A204.1 (cell line): ENCODE data around the gene GATAD2B.
"Not testable (repeated sequence)": the region's sequence is repeated elsewhere in the genome, so short reads cannot be mapped to it uniquely, and the experiment has no call there.

Experiments
- FAIRE-seq: peaks from 2 replicates; lab custom pipeline; 2012; peaks lifted over from hg19 to GRCh38; lab: Jason Lieb, UNC

The GATAD2B gene

DNA sequence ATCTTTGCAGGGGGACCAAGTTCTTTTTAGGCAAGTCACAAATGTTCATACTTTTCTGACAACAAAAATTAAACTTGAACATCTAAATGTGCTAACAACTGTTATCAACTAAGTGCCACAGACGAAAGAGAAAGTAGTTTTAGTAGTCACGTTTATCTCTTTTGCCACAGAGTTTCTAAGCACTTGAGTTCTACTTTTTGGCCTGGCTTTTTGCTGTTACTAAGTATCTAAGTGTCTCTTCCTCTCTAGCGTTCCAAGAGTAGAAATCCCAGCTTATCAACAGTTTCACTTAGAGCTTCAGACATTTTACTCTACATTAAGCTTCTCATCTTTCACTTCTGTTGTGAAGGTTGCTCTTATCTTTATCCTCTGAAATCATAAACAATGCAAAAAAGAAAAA, 34.2 kb downstream of the GATAD2B start:
- no peak for FAIRE-seq

DNA sequence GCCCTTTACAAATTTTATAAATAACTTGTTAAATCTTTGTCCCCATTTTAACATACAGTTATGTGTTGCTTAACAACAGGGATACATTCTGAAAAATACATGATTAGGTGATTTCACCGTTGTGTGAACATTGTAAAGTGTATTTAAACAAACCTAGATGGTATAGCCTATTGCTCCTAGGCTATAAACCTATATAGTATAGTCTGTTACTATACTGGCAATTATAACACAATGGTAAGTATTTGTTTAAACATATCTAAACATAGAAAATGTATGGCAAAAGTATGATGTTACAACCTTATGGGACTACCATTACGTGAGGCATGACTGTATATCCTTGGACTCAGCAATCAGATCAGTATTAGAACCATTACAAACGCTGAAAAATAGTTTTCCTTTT, 36.6 kb downstream of the GATAD2B start:
- no peak for FAIRE-seq

DNA sequence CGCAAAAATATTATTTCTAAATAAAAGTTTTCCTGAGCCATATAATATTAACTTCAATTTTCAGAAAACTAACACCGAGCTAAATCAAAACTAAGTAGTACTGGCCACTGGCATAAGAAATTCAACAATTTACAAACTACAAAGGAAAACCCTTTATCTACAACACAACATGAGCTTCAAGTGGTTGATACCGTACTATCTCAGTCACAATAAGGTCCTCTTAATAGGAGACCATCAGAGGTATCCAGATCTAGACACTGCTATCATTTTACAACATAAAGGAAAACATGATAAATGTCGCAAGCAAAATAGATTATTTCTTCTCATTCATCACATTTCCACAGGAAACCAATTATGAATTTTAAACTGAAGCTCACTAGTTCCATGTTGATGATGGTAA, 39.5 kb downstream of the GATAD2B start:
- FAIRE-seq: no peak

DNA sequence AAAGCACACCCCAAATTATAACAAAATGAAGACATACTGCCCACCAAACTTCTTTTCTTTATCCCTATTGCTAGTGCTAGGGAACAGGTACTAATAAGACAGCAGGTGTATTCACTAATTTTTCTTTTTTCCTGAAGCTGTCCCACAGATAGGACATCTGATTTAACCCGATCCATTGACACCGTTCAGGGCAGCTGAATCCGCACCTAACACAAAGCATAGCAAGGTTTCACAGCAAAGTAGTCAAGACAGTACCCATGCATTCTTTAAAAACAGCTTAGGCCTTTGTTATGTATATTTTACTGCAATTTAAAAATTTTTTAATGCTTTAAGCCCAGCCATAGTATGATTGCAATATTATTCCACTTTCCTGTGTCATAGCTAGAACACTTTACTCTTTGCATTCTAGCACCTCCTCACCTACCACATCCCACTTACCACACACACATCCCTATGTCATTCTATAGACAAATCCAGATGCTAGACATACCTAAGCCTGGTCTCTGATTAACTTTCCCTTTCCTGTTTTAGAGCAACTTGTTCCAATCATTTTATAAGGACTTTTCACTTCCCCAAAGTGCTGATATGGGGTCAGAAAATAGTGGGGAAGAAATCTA, 40.4 kb downstream of the GATAD2B start:
- no peak for FAIRE-seq

DNA sequence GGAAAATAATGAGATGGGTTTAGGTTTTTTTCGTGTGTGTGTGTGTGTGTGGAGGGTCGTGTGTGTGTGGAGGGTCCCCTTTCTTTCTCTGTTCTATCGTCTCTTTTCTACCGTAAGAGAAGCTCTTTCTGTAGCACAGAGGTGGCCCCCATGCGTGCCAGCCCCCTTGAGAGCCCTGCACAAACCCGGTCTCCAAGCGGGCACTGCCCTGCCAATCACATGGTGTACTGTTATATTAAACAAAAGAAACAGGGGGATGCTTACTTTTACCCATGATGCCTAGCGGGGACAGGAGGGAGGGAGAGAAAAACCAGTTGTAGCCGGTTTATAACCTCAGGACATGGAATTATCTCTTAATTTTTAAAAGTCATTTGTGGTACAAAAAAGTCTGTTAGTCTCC, 41.0 kb downstream of the GATAD2B start:
- FAIRE-seq: no peak

DNA sequence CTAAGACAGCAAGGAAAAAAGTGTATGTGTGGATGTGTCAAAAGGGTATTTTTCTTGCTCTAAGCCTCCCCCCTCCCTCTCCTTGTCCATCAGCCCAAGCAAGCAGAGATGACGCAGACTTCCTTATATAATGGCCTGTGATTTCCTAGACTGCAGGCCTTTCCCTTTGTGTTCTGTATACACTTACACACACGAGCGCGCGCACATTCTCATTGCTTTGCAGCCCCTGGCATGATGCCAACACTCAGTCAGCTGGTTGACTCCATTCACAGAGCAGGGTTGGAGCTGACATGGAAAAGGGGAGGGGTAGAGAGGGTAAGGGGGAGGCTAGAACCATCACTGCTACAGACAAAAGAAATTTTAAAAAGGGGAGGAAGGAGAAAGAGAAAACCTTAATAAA, 41.8 kb downstream of the GATAD2B start:
- FAIRE-seq: no peak

DNA sequence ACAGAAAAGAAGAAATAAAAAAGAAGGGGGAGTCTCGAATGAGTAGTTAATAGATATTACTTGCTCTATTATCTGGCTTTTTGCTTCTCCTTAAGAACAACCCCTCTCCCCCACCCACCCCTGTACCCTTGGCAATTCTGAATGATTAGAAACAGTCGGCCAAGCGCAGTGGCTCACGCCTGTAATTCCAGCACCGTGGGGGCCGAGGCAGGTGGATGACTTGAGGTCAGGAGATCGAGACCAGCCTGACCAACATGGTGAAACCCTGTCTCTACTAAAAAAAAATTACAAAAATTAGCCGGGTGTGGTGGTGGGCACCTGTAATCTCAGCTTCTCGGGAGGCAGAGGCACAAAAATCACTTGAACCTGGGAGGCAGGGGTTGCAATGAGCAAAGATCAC, 42.7 kb downstream of the GATAD2B start:
- no peak for FAIRE-seq

DNA sequence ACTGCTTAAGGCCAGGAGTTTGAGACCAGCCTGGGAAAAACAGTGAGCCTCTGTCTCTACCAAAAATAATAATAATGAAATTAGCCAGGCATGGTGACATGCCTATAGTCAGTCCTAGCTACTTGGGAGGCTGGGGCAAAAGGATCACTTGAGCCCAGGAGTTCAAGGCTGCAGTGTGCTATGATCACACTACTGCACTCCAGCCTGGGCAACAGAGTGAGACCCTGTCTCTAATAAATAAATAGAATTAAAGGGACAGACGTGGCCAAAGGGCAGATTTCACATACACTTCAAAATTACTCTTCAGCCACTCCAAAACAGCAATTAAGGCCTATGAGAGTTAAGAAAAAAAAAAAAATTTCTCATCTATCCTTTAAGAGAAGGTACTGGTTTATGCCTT, 45.7 kb downstream of the GATAD2B start:
- FAIRE-seq: no peak

DNA sequence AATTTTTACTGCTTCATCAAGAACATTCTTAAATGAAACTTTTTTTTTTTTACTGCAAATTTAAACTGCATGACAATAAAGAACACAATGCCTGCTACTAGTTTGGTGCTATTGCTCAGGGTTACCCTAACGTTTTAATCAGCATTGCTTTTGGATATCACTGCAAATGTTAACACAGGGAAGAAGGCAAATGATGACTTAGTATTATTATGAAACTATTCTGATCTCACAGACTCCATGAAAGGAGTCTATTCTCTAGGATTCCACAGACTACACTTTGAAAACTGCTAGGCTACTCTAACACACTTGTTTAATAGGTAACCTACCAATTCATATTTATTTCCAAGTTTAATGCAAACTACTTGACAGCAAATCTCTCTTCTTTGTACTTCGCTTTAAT, 49.8 kb downstream of the GATAD2B start:
- FAIRE-seq: no peak

DNA sequence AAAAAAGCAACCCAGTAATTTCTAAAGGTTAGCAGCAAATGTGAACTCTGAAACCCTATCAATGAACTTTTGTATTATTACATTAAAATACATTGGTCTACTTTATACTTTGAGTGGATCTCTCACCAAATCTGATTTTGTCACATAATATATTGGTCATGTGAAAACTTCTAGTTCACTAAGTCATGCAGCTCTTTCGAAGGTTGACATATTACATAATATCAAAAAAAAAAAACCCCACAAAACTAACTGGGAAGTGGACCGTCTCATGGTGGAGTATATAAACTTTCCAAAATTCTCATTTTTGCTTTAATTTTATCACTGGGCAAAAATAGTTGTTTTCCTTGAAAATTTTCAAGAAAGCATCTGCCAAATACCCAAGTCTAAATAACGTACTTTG, 50.4 kb downstream of the GATAD2B start:
- no peak for FAIRE-seq

DNA sequence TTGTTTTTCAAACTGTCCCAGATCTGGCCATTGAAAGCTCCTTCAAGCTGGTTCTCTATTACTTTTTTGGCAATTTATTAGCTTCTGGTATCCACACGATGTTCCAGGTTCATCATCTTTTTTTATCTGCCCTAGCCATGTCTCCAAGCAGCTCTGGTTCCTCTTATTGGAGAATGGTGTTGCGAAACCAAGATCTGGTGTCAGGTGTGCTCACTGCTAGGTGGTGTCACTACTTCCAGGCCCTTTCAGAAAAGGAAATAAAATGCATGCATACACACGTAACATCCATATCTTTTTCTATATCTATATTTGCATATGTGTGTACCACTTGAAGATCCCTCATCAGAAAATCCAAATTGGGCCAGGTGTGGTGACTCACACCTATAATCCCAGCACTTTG, 53.3 kb downstream of the GATAD2B start:
- FAIRE-seq: no peak

DNA sequence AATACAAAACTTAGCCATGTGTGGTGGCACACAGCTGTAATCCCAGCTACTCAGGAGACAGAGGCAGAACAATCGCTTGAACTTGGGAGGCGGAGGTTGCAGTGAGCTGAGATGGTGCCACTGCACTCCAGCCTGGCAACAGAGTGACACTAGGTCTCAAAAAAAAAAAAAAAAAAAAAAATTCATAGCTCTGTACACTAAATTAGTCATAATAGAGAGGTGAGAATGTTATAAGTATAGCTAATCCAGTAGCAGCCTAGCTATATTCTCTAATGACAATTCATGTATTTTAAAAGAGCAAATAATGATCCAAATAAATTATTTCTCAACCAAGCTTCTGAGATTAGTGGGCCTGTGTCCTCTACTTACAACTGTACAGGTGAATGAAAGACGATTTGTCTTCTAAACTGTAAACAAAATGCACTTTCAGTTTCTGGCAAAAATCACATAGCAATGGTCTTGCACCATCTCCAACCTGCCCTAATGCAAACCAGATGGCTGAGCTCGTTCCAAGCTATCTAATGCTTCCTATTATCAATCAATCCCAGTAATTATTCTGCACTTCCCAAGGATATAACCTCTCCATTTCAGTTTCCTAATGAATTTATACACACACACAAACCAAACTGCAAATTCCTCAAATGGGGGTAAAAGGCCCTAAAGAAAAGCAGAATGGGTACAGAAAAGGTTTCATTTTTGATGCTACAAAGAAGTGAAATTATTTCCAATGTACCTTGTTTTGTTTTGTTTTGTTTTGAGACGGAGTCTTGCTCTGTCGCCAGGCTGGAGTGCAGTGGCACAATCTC, 56.5 kb downstream of the GATAD2B start:
- no peak for FAIRE-seq

DNA sequence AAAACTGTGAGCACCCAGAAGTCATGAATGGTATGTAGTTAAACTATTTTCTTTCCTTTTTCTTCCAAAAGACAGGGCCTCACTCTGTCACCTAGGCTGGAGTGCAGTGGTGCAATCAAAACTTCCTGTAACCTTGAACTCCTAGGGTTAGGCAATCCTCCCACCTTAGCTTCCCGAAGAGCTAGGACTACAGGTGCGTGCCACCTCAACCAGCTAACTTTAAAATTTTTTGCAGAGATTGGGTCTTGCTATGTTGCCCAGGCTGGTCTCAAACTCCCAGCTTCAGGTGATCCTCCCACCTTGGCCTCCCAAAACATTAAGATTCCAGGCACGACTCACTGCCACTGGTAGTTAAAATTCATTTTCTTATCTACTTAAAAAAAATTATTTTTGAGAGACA, 62.5 kb downstream of the GATAD2B start:
- FAIRE-seq: no peak

DNA sequence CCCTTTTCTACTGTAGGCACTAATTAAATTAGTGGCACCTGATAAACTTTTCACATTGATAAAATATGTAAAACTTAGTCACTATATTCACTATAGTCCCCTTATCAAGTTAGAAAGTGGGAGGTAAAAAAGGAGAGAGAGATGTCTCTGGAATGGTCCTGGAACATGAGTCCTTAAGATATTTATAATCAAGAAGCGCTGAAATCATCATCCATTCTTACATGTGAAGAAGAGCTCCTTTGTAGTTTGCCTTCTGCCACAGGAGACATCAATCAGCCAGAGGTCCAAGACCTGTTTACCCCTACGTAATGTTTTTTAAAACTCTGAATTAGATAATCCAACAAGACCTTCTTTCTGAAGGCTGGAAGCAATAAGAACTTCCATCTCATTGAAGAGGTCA, 65.3 kb downstream of the GATAD2B start:
- no peak for FAIRE-seq

DNA sequence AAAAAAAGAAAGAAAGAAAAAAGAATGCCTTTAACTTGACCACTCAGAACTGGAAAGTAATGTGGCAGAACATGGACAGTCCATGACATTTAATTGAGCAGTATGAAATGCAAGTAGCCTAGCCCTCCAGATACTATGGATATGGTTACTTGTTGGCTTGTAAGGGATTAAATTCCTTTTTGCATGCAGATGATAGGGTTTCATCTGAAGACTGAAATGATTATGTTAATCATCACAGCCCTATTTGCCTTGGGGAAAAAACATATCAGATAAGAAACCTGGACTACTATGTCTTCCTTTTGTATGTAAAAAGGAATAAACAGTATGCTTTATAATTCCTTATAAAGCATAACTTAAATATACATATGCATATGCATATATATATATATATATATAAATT, 66.0 kb downstream of the GATAD2B start:
- no peak for FAIRE-seq

DNA sequence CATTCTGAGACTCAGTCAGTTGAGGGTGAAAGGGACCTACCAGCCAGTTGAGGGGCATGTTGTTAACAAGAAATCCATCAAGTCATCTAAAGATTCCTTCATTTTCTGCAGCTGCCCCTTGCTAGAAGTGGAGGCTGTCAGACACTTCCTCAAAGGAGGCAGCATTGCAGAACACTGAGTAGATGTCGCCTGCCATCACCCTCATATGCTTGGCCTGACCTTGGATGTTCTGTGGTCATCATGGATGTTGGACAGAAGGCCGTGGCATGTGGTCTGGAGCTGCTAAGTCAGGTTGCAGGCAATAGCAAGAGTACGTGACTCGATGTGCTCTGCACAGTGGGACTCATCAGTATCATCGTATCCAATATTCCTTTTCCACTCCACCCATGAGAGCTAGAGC, 70.6 kb downstream of the GATAD2B start:
- no peak for FAIRE-seq

DNA sequence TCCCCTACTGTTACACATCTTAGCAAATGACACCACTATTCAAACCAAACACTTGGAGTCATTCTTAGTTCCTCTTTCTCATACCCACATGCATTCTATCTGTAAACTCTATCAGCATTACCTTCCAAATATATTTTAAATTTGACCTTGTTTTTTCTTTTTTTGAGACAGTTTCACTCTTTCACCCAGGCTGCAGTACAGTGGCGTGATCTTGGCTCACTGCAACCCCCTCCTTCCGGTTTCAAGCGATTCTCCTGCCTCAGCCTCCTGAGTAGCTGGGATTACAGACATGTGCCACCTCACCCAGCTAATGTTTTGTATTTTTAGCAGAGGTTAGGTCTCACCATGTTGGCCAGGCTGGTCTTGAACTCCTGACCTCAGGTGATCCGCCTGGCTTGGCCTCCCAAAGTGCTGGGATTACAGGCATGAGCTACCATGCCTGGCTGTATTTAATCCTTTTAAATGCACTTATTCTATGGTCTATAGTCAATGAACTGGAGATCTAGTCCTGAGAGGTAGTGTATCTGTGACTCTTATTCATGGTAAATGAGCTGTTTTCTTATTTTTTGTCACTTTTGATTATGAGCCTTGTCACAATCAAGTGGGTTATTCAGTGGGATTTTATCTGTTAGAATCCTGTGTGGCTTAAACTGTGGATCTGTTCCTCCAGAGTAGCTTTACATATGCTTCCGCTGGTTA, 73.1 kb downstream of the GATAD2B start:
- FAIRE-seq: no peak

DNA sequence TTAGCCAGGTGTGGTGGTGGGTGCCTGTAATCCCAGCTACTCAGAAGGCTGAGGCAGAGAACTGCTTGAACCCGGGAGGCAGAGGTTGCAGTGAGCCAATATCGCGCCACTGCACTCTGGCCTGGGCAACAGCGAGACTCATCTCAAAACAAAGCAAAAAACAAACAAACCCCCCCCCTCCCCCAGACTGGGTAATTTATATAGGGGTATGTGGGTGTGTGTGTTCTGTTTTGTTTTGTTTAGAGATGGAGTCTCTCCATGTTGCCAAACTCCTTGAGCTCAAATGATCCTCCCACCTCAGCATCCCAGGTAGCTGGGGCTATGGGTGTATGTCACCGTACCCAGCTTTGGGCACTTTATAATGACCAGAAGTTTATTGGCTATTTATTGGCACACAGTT, 74.0 kb downstream of the GATAD2B start:
- FAIRE-seq: no peak

DNA sequence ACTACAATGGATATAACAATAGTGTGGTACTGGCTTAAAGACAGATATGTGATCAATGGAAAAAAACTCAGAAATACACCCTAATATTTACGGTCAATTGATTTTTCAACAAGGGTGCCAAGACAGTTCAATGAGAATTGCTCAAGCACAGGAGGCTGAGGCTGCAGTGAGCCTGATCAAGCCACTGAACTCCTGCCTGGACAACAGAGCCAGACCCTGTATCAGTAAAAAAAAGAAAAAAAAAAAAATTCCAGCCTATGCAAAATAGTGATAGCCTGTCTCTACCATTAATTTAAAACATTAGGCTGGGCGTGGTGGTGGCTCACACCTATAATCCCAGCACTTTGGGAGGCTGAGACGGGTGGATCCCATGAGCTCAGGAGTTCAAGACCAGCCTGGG, 77.6 kb downstream of the GATAD2B start:
- FAIRE-seq: no peak

DNA sequence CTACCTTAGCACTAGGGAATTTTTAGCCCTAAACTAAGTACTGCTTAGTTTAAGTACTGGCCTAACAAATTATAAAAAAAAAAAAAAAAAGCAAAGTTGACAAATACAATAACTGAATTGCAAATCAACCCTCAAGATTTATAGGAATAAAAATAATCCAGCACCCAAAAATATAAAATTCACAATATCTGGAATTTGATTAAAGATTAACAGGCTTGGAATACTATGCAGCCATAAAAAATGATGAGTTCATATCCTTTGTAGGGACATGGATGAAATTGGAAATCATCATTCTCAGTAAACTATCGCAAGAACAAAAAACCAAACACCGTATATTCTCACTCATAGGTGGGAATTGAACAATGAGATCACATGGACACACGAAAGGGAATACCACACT, 78.4 kb downstream of the GATAD2B start:
- not testable (repeated sequence) for FAIRE-seq

DNA sequence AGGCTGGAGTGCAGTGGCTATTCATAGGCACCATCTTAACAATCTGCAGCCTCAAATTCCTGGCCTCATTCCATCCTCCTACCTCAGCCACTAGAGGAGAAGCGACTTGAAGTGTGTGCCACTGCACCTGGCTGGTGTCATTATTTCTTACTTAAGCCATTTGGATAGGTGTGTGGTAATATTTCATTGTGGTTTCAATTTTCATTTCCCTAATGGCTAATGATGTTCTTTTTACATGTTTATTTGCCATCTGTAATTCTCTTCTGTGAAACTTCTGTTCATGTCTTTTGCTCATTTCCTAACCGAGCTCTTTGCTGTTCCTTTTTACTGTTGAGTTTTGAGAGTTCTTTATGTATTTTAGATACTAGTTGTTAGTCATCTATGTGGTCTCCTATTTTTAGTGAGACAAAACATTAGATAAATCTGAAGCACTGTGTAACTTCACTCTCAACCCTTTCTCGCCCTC, 80.7 kb downstream of the GATAD2B start:
- no peak for FAIRE-seq

DNA sequence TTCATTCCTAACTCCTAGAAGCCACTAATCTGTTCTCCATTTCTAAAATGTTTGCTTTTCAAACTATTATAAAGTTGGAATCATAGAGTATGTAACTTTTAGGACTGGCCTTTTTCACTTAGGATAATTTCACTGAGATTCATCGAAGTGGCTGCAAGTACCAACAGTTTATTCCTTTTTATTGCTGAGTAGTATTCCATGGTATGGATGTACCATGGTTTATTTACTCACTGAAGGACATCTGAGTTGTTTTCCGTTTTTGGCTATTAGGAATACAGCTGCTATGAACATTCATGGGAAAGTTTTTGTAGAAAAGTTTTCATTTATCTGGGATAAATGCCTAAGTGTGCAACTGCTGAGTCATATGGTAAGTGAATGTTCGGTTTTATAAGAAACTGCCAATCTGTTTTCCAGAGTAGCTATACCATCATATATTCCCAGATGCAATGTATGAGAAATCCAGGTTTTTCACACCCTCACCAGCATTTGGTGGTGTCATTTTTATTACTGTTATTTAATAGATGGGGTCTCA, 81.2 kb downstream of the GATAD2B start:
- FAIRE-seq: no peak

DNA sequence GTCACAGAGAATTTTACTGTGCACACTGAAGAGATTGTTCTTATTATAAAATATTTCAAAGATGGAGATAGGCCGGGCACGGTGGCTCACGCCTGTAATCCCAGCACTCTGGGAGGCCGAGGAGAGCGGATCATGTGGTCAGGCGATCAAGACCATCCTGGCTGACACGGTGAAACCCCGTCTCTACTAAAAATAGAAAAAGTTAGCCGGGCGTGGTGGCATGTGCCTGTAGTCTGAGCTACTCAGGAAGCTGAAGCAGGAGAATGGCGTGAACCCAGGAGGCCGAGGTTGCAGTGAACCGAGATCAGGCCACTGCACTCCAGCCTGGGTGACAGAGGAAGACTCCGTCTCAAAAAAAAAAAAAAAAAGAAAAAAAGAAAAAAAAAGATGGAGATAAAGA, 82.0 kb downstream of the GATAD2B start:
- FAIRE-seq: not testable (repeated sequence)
